ENCODE data around the gene RNPEPL1. TPM values are rescaled to one million over a fixed set of nuclear protein-coding genes. Genes with fewer than 3 reads are reported as not detected.

The RNPEPL1 gene
- total and polyA plus RNA-seq, 2 experiments from 2014 or later: 11.1 to 23.0 TPM

GRCh38 chr2:240589375-240589774 lies 21.1 kb downstream of the RNPEPL1 start:
- Histone ChIP-seq H3K4me1 (ENCODE audit: insufficient read depth) (peaks cover 16% of the 10 kb centered on the region), H3K4me2 (ENCODE audit: unreplicated experiment) (no peak overlapping the region), H3K27me3 (replicated peaks; ENCODE audit: insufficient read depth) (no peaks in the 10 kb centered on the region), H3K79me2 (ENCODE audit: insufficient read depth) (peaks cover 48% of the 10 kb centered on the region), H3K9me3 (ENCODE audit: low read depth) (no peaks in the 10 kb centered on the region), H3K9me2 (ENCODE audit: insufficient read depth) (no peaks in the 10 kb centered on the region), H3K36me3 (ENCODE audit: low read depth) (no peaks in the 10 kb centered on the region; the same call in 1 of the 2 replicates), H3K4me3 (no peak overlapping the region), H3K27ac (no peak overlapping the region), H3F3A (ENCODE audit: insufficient read depth) (no peaks in the 10 kb centered on the region), H2AFZ (no peak overlapping the region), H4K20me1 (ENCODE audit: insufficient read depth) (no peaks in the 10 kb centered on the region), H3K9ac (no peak overlapping the region)
- no peak for TF ChIP-seq EZH2 (IDR thresholded peaks at IDR 0.05; ENCODE audit: insufficient read depth, poor library complexity, severe bottlenecking)
- TF ChIP-seq EZH2phosphoT487 (IDR thresholded peaks at IDR 0.05; ENCODE audit: insufficient read depth, low read depth): no peak
- DNase-seq: no peak
- WGBS, 2 experiments (ENCODE audit: low coverage in 1 of 2, low lambda C conversion rate in 2 of 2, missing lambda C conversion rate in 2 of 2): 86 to 88% methylated on average over 14 of the region's 14 CpGs
- in situ Hi-C loops (cut with MboI): no loop called here

GRCh38 chr2:240589850-240590525 lies 21.7 kb downstream of the RNPEPL1 start:
- Histone ChIP-seq H3K36me3 (ENCODE audit: low read depth) (no peaks in the 10 kb centered on the region; the same call in 1 of the 2 replicates), H4K20me1 (ENCODE audit: insufficient read depth) (no peaks in the 10 kb centered on the region), H3K4me2 (ENCODE audit: unreplicated experiment) (no peak overlapping the region), H3K27ac (no peak overlapping the region), H3K27me3 (replicated peaks; ENCODE audit: insufficient read depth) (no peaks in the 10 kb centered on the region), H3K9me3 (ENCODE audit: low read depth) (no peaks in the 10 kb centered on the region), H3K4me1 (ENCODE audit: insufficient read depth) (peaks cover 10% of the 10 kb centered on the region), H3F3A (ENCODE audit: insufficient read depth) (no peaks in the 10 kb centered on the region), H3K79me2 (ENCODE audit: insufficient read depth) (peaks cover 42% of the 10 kb centered on the region), H2AFZ (no peak overlapping the region), H3K9ac (no peak overlapping the region), H3K9me2 (ENCODE audit: insufficient read depth) (no peaks in the 10 kb centered on the region), H3K4me3 (no peak overlapping the region)
- 83 to 86% methylated on average over 16 of the region's 16 CpGs for WGBS, 2 experiments (ENCODE audit: low coverage in 1 of 2, low lambda C conversion rate in 2 of 2, missing lambda C conversion rate in 2 of 2)
- DNase-seq: no peak
- in situ Hi-C loops (cut with MboI): no loop called here
- TF ChIP-seq EZH2 (IDR thresholded peaks at IDR 0.05; ENCODE audit: insufficient read depth, poor library complexity, severe bottlenecking) (no peak), EZH2phosphoT487 (IDR thresholded peaks at IDR 0.05; ENCODE audit: insufficient read depth, low read depth) (no peak)

GRCh38 chr2:240590681-240591111 lies 22.4 kb downstream of the RNPEPL1 start:
- Histone ChIP-seq H3K27ac (no peak overlapping the region), H4K20me1 (ENCODE audit: insufficient read depth) (no peaks in the 10 kb centered on the region), H3K27me3 (replicated peaks; ENCODE audit: insufficient read depth) (no peaks in the 10 kb centered on the region), H3K4me2 (ENCODE audit: unreplicated experiment) (no peak overlapping the region), H3K36me3 (ENCODE audit: low read depth) (no peaks in the 10 kb centered on the region; the same call in 1 of the 2 replicates), H3F3A (ENCODE audit: insufficient read depth) (no peaks in the 10 kb centered on the region), H3K4me3 (no peak overlapping the region), H2AFZ (no peak overlapping the region), H3K9me2 (ENCODE audit: insufficient read depth) (no peaks in the 10 kb centered on the region), H3K4me1 (ENCODE audit: insufficient read depth) (peaks cover 5% of the 10 kb centered on the region; the same call in 1 of the 2 replicates), H3K9me3 (ENCODE audit: low read depth) (no peaks in the 10 kb centered on the region), H3K79me2 (ENCODE audit: insufficient read depth) (peaks cover 35% of the 10 kb centered on the region), H3K9ac (no peak overlapping the region)
- TF ChIP-seq EZH2phosphoT487 (IDR thresholded peaks at IDR 0.05; ENCODE audit: insufficient read depth, low read depth) (no peak), EZH2 (IDR thresholded peaks at IDR 0.05; ENCODE audit: insufficient read depth, poor library complexity, severe bottlenecking) (no peak)
- no peak for DNase-seq
- in situ Hi-C loops (cut with MboI): no loop called here
- 96 to 98% methylated on average over 21 of the region's 21 CpGs for whole genome bisulfite sequencing, 2 experiments (ENCODE audit: low coverage in 1 of 2, low lambda C conversion rate in 2 of 2, missing lambda C conversion rate in 2 of 2)

GRCh38 chr2:240591226-240591625 lies 22.9 kb downstream of the RNPEPL1 start:
- Histone ChIP-seq H3K4me2 (ENCODE audit: unreplicated experiment) (no peak overlapping the region), H4K20me1 (ENCODE audit: insufficient read depth) (no peaks in the 10 kb centered on the region), H3K9me3 (ENCODE audit: low read depth) (no peaks in the 10 kb centered on the region), H3K36me3 (ENCODE audit: low read depth) (no peaks in the 10 kb centered on the region; the same call in 1 of the 2 replicates), H3K27ac (no peak overlapping the region), H3K4me1 (ENCODE audit: insufficient read depth) (peaks cover 5% of the 10 kb centered on the region; the same call in 1 of the 2 replicates), H2AFZ (no peak overlapping the region), H3K9me2 (ENCODE audit: insufficient read depth) (no peaks in the 10 kb centered on the region), H3K9ac (no peak overlapping the region), H3F3A (ENCODE audit: insufficient read depth) (no peaks in the 10 kb centered on the region), H3K79me2 (ENCODE audit: insufficient read depth) (peaks cover 31% of the 10 kb centered on the region), H3K27me3 (replicated peaks; ENCODE audit: insufficient read depth) (no peaks in the 10 kb centered on the region), H3K4me3 (no peak overlapping the region)
- TF ChIP-seq EZH2phosphoT487 (IDR thresholded peaks at IDR 0.05; ENCODE audit: insufficient read depth, low read depth) (no peak), EZH2 (IDR thresholded peaks at IDR 0.05; ENCODE audit: insufficient read depth, poor library complexity, severe bottlenecking) (no peak)
- WGBS, 2 experiments (ENCODE audit: low coverage in 1 of 2, low lambda C conversion rate in 2 of 2, missing lambda C conversion rate in 2 of 2): 59% methylated on average over 6 of the region's 6 CpGs
- DNase-seq: peak; percentile 11
- in situ Hi-C loops (cut with MboI): no loop called here

All from GM23248 (cell line).